B cell (primary cell): ENCODE results near the gene S1PR3. TPM values are rescaled to one million over a fixed set of nuclear protein-coding genes. Genes with fewer than 3 reads are reported as not detected.

ENCODE experiments used
- ATAC-seq: fragments of 200-7000 bp; cut with Tn5 transposase; one replicate; pipeline ENCODE4 v1.10.0; 2021; ENCODE audit warnings: low read depth, mild to moderate bottlenecking, moderate number of reproducible peaks, moderate library complexity
- CTCF ChIA-PET: fragments of 350-600 bp; sonication (Branson Sonifier 250); formaldehyde crosslinking; loops from one replicate; lab custom pipeline; 2021; ENCODE audit warnings: antibody characterized with exemption, inconsistent platforms; lab: Charles Lee
- POLR2A ChIA-PET: fragments of 350-600 bp; sonication (Branson Sonifier 250); formaldehyde crosslinking; loops from one replicate; lab custom pipeline; 2021; ENCODE audit warnings: antibody characterized with exemption; lab: Charles Lee
- DNase-seq: peaks from one replicate; pipeline ENCODE4 v3.0.0; 2013
- H2AFZ ChIP-seq: 2 replicates; pipeline ENCODE4 v1.6.1; 2012; ENCODE audit warnings: mild to moderate bottlenecking, low read depth, low read length; ENCODE audit not compliant: insufficient read depth, poor library complexity, severe bottlenecking
- H3K27ac ChIP-seq, 2 donors: 1 replicate in 1 of 2; 2 replicates in 1 of 2; pipeline ENCODE4 v1.5.1; 2012 to 2013; ENCODE audit warnings: low read length in 2 of 2, mild to moderate bottlenecking in 2 of 2, moderate library complexity in 1 of 2
- H3K27me3 ChIP-seq, 4 experiments: fragments of 200-600 bp in 1 of 4; sonication (generic) in 1 of 4; replicated peaks in 1 of 4; 1 replicate in 2 of 4; 2 replicates in 2 of 4; pipeline versions ENCODE4 v1.6.1 to v1.7.0; 2013 to 2016; ENCODE audit warnings: low read length in 3 of 4, mild to moderate bottlenecking in 2 of 4, mixed read lengths in 1 of 4, moderate library complexity in 1 of 4; ENCODE audit not compliant: insufficient read depth in 4 of 4, control insufficient read depth in 3 of 4; ENCODE audit errors: control extremely low read depth in 1 of 4
- H3K36me3 ChIP-seq, 2 experiments: replicated peaks in 1 of 2; 1 replicate in 1 of 2; 2 replicates in 1 of 2; pipeline versions ENCODE4 v1.6.1 to v1.7.1; 2013; ENCODE audit warnings: low read length in 1 of 2; ENCODE audit not compliant: insufficient read depth in 2 of 2, control insufficient read depth in 1 of 2; ENCODE audit errors: control extremely low read depth in 1 of 2, extremely low read depth in 1 of 2
- H3K4me1 ChIP-seq, 2 donors: fragments of 200-600 bp in 1 of 2; sonication (generic) in 1 of 2; 1 replicate in 1 of 2; 2 replicates in 1 of 2; pipeline versions ENCODE4 v1.5.1 to v1.6.1; 2013 to 2017; ENCODE audit warnings: low read length in 2 of 2; ENCODE audit not compliant: control insufficient read depth in 2 of 2, insufficient read depth in 2 of 2
- H3K4me2 ChIP-seq: replicated peaks from 2 replicates; pipeline ENCODE3; 2012; ENCODE audit warnings: mild to moderate bottlenecking, low read depth, low read length; ENCODE audit not compliant: poor library complexity, severe bottlenecking
- H3K4me3 ChIP-seq, 5 experiments: fragments of 200-600 bp in 1 of 5; sonication (generic) in 1 of 5; 1 replicate in 3 of 5; 2 replicates in 2 of 5; pipeline versions ENCODE4 v1.5.1 to v1.7.0; 2011 to 2016; ENCODE audit warnings: low read length in 4 of 5, mild to moderate bottlenecking in 4 of 5, low read depth in 2 of 5, control low read depth in 1 of 5, moderate library complexity in 1 of 5; ENCODE audit not compliant: insufficient read depth in 1 of 5; ENCODE audit errors: control extremely low read depth in 1 of 5, extremely low read depth in 1 of 5
- H3K79me2 ChIP-seq: fragments of 200-600 bp; sonication (generic); one replicate; pipeline ENCODE4 v1.6.0; 2016; ENCODE audit warnings: low read length; ENCODE audit not compliant: control insufficient read depth, insufficient read depth
- H3K9ac ChIP-seq: fragments of 200-600 bp; sonication (generic); 2 replicates; pipeline ENCODE4 v1.6.1; 2017; ENCODE audit warnings: mild to moderate bottlenecking, low read length, moderate library complexity
- H3K9me3 ChIP-seq, 3 donors: one replicate each; pipeline versions ENCODE4 v1.6.1 to v1.7.1; 2013; ENCODE audit warnings: low read length in 2 of 3; ENCODE audit not compliant: control insufficient read depth in 2 of 3, insufficient read depth in 1 of 3; ENCODE audit errors: control extremely low read depth in 1 of 3
- H4K20me1 ChIP-seq: 2 replicates; pipeline ENCODE4 v1.6.0; 2012; ENCODE audit warnings: mild to moderate bottlenecking, low read length; ENCODE audit not compliant: insufficient read depth, control insufficient read depth, poor library complexity, severe bottlenecking
- H3K27ac Mint-ChIP-seq: one replicate; pipeline ENCODE4 v1.8.0; 2021; ENCODE audit warnings: mixed read lengths
- H3K27me3 Mint-ChIP-seq: one replicate; pipeline ENCODE4 v1.8.0; 2021; ENCODE audit warnings: mixed read lengths
- H3K4me1 Mint-ChIP-seq: one replicate; pipeline ENCODE4 v1.8.0; 2021; ENCODE audit warnings: mixed read lengths
- H3K4me3 Mint-ChIP-seq: one replicate; pipeline ENCODE4 v1.8.0; 2021; ENCODE audit warnings: mixed read lengths
- H3K9me3 Mint-ChIP-seq: one replicate; pipeline ENCODE4 v1.8.0; 2022; ENCODE audit warnings: mixed read lengths; ENCODE audit not compliant: insufficient read depth
- CTCF ChIP-seq: fragments of 200-600 bp; IDR thresholded peaks from one replicate; pipeline ENCODE4 v1.8.0; 2022; ENCODE audit warnings: antibody characterized with exemption, mild to moderate bottlenecking
- EZH2 ChIP-seq: IDR thresholded peaks from 2 replicates; pipeline ENCODE4 v1.6.1; 2012; ENCODE audit warnings: borderline replicate concordance, low read depth, mild to moderate bottlenecking, moderate library complexity, low read length; ENCODE audit not compliant: insufficient read depth, poor library complexity, severe bottlenecking
- WGBS: methylation state at CpG from one replicate; pipeline ENCODE4 v1.1.5; 2013; ENCODE audit warnings: missing lambda C conversion rate; ENCODE audit not compliant: insufficient coverage; 5-methylcytosine and 5-hydroxymethylcytosine counted together
- intact Hi-C: fragments of 100-400 bp; cut with micrococcal nuclease; formaldehyde crosslinking; loops from one replicate; pipeline ENCODE4 v1.10.0; 2022
- polyA plus RNA-seq: library from polyadenylated mRNA; depleted of rRNA; stranded (reverse); fragments of >200 nt; gene quantifications from 2 replicates; pipeline ENCODE4 v1.2.3, GENCODE V29; 2012
- total RNA-seq, 2 donors: library from RNA; stranded (reverse); fragments of 120-200 nt in 1 of 2; gene quantifications; 1 replicate in 1 of 2; 2 replicates in 1 of 2; pipeline versions ENCODE4 v1.2.3 to v1.2.4, GENCODE V29; 2013 to 2022

S1PR3 gene
- total and polyA plus RNA-seq, 2 donors (not counting 1 experiment from before 2014, with no cell fraction given), result 0.25 TPM; not detected in 1

- Histone ChIP-seq H3K4me1 (no peaks in the 10 kb centered on the region), H3K4me2 (no peak overlapping the region), H3K27ac (no peak overlapping the region), H3K79me2 (no peaks in the 10 kb centered on the region), H4K20me1 (no peaks in the 10 kb centered on the region), H3K9ac (no peak overlapping the region), H3K27me3 (peaks cover 0 to 2% (median 0%) of the 10 kb centered on the region in 4 experiments), H3K9me3 (peaks cover 0 to under 1% (median 0%) of the 10 kb centered on the region in 3 donors), H3K4me3 (no peak overlapping the region), H2AFZ (no peak overlapping the region), H3K36me3 (no peaks in the 10 kb centered on the region)
- H3K9me3 Mint-ChIP-seq, result no peaks in the 10 kb centered on the region
- no peaks in the 10 kb centered on the region for H3K4me1 Mint-ChIP-seq
- 84% methylated on average over 8 of the region's 9 CpGs for whole genome bisulfite sequencing
- H3K4me3 Mint-ChIP-seq, result no peak overlapping the region
- intact Hi-C loops, result no loop called here
- POLR2A ChIA-PET, result no interaction called here
- DNase-seq, result no peak
- no peak overlapping the region for H3K27ac Mint-ChIP-seq
- ATAC-seq, result no peak
- no peak for TF ChIP-seq CTCF
- no peak for TF ChIP-seq EZH2
- H3K27me3 Mint-ChIP-seq, result peaks cover 11% of the 10 kb centered on the region
- CTCF ChIA-PET, result no interaction called here
Observed at GRCh38 chr9:89042984-89043383, 51.7 kb downstream of the S1PR3 start.

DNA sequence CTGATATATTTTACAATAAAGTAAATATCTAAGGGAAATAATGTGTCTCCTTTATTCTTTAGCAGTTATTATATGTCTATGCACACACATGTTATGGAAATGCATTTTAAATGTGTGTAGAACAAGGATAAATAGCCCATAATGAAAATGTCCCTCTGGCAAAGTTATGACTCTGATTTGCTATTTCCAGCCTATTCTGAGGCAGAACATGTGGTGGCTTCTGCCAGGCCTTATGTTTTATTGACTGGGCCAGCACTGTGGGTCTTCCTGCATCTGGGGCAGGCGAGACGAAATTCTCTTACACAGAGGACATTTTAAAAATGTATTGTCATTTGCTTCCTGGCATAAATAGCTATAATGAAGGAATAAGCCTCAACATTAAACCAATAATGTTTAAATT lies 52.8 kb downstream of the S1PR3 start:
- CTCF ChIA-PET, result no interaction called here
- WGBS, result no CpG with 5 or more reads among the region's 2 CpGs
- H3K9me3 ChIP-seq, result no peaks in the 10 kb centered on the region

More for the DNA sequence above, 52.8 kb downstream of the S1PR3 start:
- no peak overlapping the region for H2AFZ ChIP-seq
- intact Hi-C loops, result no loop called here
- Mint-ChIP-seq H3K27me3 (peaks cover 11% of the 10 kb centered on the region), H3K4me3 (no peak overlapping the region), H3K4me1 (no peaks in the 10 kb centered on the region), H3K27ac (no peak overlapping the region), H3K9me3 (no peaks in the 10 kb centered on the region)
- H3K27ac ChIP-seq, result no peak overlapping the region
- no peak for DNase-seq
- H3K9ac ChIP-seq, result no peak overlapping the region
- H3K79me2 ChIP-seq, result no peaks in the 10 kb centered on the region
- H3K4me3 ChIP-seq, result no peak overlapping the region
- no peaks in the 10 kb centered on the region for H4K20me1 ChIP-seq
- POLR2A ChIA-PET, result no interaction called here
- no peak overlapping the region for H3K4me2 ChIP-seq
- ATAC-seq, result no peak
- TF ChIP-seq EZH2 (no peak), CTCF (no peak)
- H3K4me1 ChIP-seq, result no peaks in the 10 kb centered on the region
- no peaks in the 10 kb centered on the region for H3K36me3 ChIP-seq
- H3K27me3 ChIP-seq, result peaks cover 0 to 2% (median 0%) of the 10 kb centered on the region in 4 experiments
